ENCODE measurements around the gene SLC45A2. TPM values are rescaled to one million over a fixed set of nuclear protein-coding genes. Genes with fewer than 3 reads are reported as not detected.

SLC45A2 gene
- polyA plus RNA-seq, 1 donor from 2014 or later, result 1.2 TPM

DNA sequence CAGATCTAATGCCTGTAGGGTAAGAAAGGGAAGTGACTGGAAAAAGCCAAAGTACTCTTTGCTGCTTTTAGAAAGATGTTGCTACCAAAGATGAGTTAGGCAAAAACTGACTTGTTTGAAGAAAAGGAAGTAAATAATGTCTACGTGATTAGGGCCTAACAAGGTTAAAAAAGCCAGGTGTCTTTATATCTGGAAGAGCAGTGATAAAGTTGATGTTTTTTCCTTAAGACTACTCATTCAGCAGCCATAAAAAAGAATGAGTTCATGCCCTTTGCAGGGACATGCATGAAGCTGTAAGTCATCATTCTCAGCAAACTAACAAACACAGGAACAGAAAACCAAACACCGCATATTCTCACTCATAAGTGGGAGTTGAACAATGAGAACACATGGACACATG, 36.8 kb upstream of the SLC45A2 start:
- Histone ChIP-seq H2AFZ (ENCODE audit: low read depth, low read length) (no peak overlapping the region), H3K9me2 (ENCODE audit: insufficient read depth, low read length) (no peaks in the 10 kb centered on the region), H3K4me3 (ENCODE audit: low read length) (no peak overlapping the region), H3K27ac (ENCODE audit: low read length) (no peak overlapping the region), H3K4me2 (ENCODE audit: low read length) (no peak overlapping the region), H3K79me2 (replicated peaks; ENCODE audit: insufficient read depth, low read length) (no peaks in the 10 kb centered on the region), H3K9me3 (ENCODE audit: low read length) (no peaks in the 10 kb centered on the region), H3K9ac (ENCODE audit: low read length) (no peak overlapping the region), H3K36me3 (ENCODE audit: insufficient read depth, low read length) (no peaks in the 10 kb centered on the region), H3F3A (ENCODE audit: insufficient read depth, low read length, poor library complexity, severe bottlenecking) (no peaks in the 10 kb centered on the region), H3K27me3 (ENCODE audit: insufficient read depth, low read depth, low read length) (no peaks in the 10 kb centered on the region), H4K20me1 (ENCODE audit: insufficient read depth) (no peaks in the 10 kb centered on the region)
- TF ChIP-seq POLR2AphosphoS5 (IDR thresholded peaks at IDR 0.05) (no peak), TAF1 (IDR thresholded peaks at IDR 0.05; ENCODE audit: low read depth) (no peak), EP300 (conservative IDR thresholded peaks at IDR 0.05; ENCODE audit: poor library complexity, severe bottlenecking) (no peak), EZH2 (IDR thresholded peaks at IDR 0.05; ENCODE audit: borderline replicate concordance, insufficient read depth, low read length, poor library complexity, severe bottlenecking) (no peak)

DNA sequence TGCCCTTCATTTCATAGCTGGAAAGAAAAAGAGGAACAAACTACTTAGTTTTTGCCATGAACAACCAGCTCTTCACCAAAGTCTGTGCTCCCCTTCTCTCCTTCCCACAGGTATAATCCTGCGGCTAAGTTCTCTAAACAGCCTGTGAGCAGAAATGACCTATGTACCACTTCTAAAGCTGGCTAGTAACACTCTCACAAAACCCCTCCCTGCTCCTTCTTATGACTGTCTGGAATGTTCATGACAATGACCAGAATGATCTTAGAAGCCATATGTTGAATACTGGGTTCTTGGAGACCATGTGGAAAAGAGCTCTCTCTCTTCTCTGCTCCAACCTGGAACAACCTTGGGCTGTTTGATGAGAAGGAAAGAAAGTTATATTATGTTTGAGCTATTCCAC, 36.2 kb upstream of the SLC45A2 start:
- Histone ChIP-seq H3F3A (ENCODE audit: insufficient read depth, low read length, poor library complexity, severe bottlenecking) (no peaks in the 10 kb centered on the region), H3K27me3 (ENCODE audit: insufficient read depth, low read depth, low read length) (no peaks in the 10 kb centered on the region), H3K36me3 (ENCODE audit: insufficient read depth, low read length) (no peaks in the 10 kb centered on the region), H2AFZ (ENCODE audit: low read depth, low read length) (no peak overlapping the region), H3K9me3 (ENCODE audit: low read length) (no peaks in the 10 kb centered on the region), H3K9me2 (ENCODE audit: insufficient read depth, low read length) (no peaks in the 10 kb centered on the region), H4K20me1 (ENCODE audit: insufficient read depth) (no peaks in the 10 kb centered on the region), H3K79me2 (replicated peaks; ENCODE audit: insufficient read depth, low read length) (no peaks in the 10 kb centered on the region), H3K27ac (ENCODE audit: low read length) (no peak overlapping the region), H3K4me2 (ENCODE audit: low read length) (no peak overlapping the region), H3K4me3 (ENCODE audit: low read length) (no peak overlapping the region), H3K9ac (ENCODE audit: low read length) (no peak overlapping the region)
- no peak for TF ChIP-seq TAF1 (IDR thresholded peaks at IDR 0.05; ENCODE audit: low read depth)
- no peak for TF ChIP-seq POLR2AphosphoS5 (IDR thresholded peaks at IDR 0.05)
- TF ChIP-seq EP300 (conservative IDR thresholded peaks at IDR 0.05; ENCODE audit: poor library complexity, severe bottlenecking), result no peak
- TF ChIP-seq, protein P1, sequence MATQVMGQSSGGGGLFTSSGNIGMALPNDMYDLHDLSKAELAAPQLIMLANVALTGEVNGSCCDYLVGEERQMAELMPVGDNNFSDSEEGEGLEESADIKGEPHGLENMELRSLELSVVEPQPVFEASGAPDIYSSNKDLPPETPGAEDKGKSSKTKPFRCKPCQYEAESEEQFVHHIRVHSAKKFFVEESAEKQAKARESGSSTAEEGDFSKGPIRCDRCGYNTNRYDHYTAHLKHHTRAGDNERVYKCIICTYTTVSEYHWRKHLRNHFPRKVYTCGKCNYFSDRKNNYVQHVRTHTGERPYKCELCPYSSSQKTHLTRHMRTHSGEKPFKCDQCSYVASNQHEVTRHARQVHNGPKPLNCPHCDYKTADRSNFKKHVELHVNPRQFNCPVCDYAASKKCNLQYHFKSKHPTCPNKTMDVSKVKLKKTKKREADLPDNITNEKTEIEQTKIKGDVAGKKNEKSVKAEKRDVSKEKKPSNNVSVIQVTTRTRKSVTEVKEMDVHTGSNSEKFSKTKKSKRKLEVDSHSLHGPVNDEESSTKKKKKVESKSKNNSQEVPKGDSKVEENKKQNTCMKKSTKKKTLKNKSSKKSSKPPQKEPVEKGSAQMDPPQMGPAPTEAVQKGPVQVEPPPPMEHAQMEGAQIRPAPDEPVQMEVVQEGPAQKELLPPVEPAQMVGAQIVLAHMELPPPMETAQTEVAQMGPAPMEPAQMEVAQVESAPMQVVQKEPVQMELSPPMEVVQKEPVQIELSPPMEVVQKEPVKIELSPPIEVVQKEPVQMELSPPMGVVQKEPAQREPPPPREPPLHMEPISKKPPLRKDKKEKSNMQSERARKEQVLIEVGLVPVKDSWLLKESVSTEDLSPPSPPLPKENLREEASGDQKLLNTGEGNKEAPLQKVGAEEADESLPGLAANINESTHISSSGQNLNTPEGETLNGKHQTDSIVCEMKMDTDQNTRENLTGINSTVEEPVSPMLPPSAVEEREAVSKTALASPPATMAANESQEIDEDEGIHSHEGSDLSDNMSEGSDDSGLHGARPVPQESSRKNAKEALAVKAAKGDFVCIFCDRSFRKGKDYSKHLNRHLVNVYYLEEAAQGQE (IDR thresholded peaks at IDR 0.05; ENCODE audit: borderline replicate concordance), result no peak
- no peak for TF ChIP-seq RAD21 (conservative IDR thresholded peaks at IDR 0.05)
- TF ChIP-seq MXI1 (conservative IDR thresholded peaks at IDR 0.05; ENCODE audit: poor library complexity, severe bottlenecking), result no peak
- TF ChIP-seq, protein P2, sequence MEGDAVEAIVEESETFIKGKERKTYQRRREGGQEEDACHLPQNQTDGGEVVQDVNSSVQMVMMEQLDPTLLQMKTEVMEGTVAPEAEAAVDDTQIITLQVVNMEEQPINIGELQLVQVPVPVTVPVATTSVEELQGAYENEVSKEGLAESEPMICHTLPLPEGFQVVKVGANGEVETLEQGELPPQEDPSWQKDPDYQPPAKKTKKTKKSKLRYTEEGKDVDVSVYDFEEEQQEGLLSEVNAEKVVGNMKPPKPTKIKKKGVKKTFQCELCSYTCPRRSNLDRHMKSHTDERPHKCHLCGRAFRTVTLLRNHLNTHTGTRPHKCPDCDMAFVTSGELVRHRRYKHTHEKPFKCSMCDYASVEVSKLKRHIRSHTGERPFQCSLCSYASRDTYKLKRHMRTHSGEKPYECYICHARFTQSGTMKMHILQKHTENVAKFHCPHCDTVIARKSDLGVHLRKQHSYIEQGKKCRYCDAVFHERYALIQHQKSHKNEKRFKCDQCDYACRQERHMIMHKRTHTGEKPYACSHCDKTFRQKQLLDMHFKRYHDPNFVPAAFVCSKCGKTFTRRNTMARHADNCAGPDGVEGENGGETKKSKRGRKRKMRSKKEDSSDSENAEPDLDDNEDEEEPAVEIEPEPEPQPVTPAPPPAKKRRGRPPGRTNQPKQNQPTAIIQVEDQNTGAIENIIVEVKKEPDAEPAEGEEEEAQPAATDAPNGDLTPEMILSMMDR (IDR thresholded peaks at IDR 0.05; ENCODE audit: poor library complexity, severe bottlenecking), result no peak
- no peak for TF ChIP-seq SMC3 (conservative IDR thresholded peaks at IDR 0.05; ENCODE audit: poor library complexity)
- TF ChIP-seq EZH2 (IDR thresholded peaks at IDR 0.05; ENCODE audit: borderline replicate concordance, insufficient read depth, low read length, poor library complexity, severe bottlenecking), result no peak

All from neural cell (in vitro differentiated cells).